Embryonic facial prominence (tissue), 1 donor: ENCODE measurements around the gene RFC3.
"Not testable (repeated sequence)": the region's sequence is repeated elsewhere in the genome, so short reads cannot be mapped to it uniquely, and the experiment has no call there.

Experiments used
- DNase-seq: peaks from one replicate; pipeline ENCODE4 v3.0.0-alpha.2; 2016; ENCODE audit errors: extremely low spot score

Gene RFC3

DNA sequence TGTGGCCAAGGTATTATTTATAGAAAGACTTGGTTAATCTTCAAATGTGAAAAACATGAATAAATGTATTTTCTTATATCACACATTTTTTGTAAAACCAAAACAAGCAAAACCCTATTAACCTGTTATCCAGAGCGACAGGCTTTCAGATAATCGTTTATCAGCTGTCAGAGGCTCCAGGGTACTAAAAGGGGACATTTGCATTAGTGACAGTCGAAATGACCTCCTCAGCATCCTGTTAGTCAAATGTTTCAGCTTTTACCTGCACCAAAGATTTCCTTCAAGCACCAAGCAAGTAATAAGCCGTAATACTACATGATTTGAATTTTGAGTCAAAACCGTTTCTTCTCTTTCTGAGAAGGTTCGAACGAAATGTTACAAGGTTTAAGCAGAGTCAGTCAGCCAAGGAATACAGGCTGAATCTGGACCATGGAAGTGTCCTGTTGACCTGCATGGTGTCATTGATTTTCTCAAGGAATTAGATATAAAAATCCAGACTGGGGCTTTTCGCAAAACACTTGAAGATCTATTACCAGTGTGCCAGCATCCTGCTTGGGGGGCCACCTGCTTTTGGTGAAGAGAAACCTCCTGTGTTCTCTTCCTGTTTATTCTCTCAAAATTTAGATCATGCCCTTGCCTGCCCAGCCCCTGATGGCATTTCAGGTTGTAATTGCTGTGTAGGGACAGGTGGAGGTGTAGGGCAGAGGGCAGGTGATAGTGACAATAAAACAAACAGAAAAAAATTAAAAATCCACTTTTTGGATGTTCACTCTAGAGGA lies 11.3 kb upstream of the RFC3 start:
- no peak for DNase-seq

DNA sequence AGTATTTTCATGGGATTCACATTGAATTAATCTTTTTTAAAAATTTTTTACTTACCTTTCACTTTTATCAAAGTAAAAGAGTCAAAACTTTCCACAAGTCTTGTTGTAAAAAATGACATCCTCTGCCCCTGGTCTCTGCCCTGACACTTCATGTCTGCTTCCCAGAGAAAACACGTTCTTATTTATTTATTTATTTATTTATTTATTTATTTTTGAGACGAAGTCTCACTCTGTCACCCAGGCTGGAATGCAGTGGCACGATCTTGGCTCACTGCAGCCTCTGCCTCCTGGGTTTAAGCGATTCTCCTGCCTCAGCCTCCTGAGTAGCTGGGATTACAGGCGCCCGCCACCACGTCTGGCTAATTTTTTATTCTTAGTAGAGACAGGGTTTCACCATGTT lies 5.1 kb upstream of the RFC3 start:
- DNase-seq = not testable (repeated sequence)

DNA sequence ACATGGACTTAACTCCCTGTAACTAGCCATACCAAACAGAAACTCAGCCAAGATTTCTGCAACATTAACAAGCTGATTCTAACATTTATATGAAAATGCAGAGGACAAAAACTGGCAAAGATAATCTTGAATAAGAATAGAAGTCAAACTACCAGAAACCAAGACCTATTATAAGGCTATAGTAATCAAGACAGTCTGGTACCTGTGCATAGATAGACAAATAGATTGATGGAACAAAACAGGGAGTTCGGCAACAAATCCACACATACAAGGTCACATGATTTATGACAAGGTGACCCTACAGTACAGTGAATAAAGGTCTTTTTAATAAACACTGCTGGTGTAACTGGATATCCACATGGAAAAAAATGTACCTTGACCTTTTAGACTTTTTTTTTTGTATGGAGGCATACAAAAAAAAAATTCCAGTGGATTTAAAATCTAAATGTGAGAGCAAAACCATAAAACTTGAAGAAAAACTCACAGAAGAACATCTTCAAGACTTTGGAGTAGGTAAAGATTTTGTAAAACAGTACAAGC lies 2.9 kb upstream of the RFC3 start:
- no peak for DNase-seq

DNA sequence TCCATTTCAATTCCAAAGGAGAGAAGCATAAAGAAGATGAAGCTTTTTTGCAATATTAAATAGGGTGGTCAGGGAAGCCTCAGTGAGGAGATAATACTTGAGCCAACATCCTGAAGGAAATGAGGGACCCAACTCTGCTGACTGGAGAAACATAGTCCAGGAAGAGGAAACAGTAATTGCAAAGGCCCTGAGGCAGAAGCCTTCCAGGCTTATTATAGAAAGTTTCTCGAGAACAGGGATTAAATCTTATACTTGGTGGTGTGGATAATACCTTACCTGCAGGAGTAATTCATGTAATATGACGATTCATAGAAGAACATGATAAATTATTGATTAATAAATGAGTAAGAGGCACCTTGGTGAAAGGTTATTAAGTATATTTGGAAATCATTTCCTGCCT lies 1.0 kb upstream of the RFC3 start:
- DNase-seq = no peak

DNA sequence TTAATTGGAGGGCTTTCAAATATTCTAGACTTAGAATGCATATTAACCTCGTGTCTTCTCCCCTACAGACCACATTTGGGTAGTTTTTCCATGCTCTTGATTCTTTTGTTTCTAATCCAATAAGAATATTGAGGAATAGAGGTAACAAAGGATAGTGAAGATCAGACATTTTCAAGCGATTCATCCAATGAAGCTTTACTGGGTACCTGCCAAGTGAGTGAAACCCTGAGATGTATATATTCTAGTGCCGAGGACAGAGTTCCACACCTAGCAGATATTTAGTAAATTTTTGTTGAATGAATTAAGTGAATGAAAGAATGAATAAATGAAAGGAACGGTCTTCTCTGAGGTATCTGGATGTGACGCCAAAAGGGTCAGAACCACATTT lies 442 bp upstream of the RFC3 start:
- DNase-seq = no peak

DNA sequence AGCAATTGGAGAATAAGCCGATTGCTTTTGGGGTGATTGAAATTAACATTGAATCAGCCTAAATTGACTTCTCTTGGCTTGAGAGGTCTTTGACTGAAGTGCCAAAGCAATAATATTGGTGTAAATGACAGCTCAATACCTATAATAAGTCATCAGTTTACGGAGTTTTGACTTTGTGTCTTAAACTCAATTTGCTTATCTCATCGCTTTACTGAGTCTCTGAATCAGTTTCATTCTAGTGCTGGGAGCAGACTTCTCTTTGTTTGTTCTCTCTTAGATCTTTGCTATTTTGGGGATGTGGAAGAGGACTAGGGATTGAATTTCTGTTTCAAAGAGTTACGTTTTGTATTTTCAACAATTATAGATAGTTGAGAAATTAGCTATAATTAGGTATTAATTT lies 7.1 kb downstream of the RFC3 start:
- DNase-seq = no peak

DNA sequence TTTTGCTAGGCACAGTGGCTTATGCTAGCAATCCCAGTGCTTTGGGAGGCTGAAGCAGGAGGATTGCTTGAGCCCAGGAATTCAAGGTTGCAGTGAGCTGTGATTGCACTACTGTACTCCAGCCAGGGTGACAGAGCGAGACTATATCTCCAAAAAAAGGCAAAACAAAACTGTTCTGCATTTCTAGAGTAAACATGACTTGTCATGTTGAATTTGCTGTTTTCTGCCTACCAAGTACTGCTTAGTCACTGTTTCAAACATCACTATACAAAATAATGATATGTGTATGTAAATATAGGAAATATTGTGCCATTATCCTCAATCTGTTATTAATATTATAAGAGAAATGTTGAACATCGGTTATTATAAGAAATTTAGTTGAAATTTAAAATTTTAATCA lies 9.2 kb downstream of the RFC3 start:
- no peak for DNase-seq

DNA sequence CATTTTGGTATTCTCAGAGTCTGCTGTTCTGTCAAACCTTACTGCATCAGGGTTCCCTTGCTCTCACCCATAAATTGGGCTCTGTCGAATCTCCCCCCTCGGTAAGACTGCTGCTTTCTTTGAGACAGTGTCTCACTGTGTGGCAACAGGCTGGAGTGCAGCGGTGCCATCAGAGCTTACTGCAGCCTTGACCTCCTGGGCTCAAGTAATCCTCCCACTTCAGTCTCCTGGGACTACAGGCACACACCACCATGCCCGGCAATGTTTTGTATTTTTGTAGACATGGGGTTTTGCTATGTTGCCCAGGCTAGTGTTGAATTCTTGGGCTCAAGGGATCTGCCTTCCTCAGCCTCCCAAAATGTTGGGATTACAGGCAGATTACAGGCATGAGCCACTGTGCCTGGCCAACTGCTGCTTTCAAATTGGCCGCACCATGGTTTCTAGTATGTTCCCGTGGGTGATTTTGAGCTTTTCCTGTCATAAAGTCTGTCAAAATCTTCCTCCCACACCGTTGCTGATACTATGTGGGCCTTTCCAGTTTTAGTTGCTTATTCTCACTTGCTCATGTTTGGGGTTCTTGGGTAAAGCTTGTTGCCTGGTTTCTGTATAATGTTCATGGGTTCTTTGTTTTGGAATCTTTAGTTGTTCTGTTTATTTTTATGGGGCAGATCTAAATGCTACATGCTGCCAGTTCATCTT lies 10.6 kb downstream of the RFC3 start:
- DNase-seq = no peak

DNA sequence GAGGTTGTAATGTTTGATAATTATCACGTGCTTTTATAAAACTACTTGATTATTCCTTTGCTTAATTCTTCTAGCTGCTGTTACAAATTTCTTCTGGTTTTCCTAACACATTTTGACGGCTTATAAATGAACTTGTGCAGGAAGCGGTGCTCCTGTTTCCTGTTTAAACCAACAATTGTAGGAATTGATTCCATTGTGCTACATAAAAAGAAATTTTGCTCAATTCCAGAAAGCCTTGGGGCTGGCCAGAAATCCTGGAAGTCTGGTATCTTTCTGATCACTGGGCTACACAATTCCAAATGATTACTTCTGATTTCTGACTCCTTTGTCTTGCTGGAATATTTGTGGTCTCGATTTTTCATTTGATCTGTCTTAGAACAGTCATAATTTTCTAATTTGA lies 14.9 kb downstream of the RFC3 start:
- no peak for DNase-seq

DNA sequence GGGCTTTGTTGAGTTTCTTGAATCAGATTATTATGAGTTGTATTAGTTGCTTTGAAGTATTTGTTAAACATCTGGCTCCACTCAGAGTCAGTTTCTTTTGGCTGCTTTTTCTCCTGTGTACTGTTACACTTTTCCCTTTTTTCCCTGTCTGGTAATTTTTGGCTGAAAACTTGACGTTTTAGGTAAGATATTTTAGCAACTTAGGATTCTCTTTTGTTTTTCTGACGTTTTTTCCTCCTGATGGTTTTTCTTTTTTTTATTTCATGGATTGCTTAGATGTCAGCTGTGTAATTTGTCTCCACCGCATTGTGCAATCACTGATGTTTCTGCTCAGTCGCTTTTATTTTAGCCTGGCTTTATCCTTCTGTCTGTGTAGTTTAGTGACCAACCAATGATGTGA lies 20.7 kb downstream of the RFC3 start:
- DNase-seq = peak; percentile 53

DNA sequence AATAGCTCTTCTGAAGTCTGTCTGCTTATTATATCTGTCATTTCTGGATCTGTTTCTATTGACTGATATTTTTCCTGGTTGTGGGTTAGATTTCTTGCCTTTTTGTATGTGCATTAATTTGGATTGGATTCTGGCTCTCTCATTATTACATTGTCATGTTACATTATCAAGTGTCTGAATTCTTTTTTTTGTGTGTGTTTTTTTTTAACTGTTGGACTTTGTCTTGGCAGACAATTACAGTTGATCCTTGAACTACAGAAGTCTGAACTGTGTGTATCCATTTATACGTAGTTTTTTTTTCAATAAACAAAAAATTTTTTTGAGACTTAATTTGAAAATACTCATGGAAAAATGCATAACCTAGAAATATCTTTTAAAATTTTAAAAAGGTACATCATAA lies 22.5 kb downstream of the RFC3 start:
- DNase-seq = no peak

DNA sequence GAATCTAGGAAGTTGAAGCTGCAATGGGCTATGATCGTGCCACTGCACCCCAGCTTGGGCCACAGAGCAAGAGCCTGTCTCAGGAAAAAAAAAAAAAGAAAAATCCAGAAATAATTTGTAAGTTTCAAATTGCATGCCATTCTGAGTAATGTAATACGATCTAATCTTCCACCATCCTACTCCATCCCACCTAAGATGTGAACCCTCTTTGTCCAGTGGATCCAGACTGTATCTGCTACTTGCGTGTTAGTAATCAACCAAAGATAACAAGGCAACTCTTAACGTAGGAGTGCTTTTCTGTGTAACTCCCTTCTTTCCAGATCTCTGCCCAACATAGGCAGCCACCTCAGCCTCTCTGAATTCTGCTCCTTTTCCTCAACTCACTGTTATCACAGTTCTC lies 24.3 kb downstream of the RFC3 start:
- no peak for DNase-seq

DNA sequence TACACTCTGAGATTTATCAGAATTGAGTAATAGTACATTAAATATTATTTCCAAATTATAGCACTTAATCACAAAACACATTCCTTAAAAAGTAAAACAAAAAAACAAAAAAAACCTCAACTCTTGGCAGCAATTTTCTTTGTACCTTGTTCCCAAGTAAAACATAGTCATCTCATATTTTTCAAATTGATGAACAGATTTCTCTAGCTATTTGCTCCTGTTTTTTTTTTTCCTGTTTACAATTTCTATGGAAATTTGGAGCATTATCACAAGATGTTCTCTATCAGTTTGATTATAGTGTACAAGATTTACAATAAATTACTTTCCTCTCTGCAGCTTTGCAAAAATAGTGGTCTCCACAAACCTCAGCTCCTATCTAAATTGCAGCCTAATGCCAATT lies 25.0 kb downstream of the RFC3 start:
- no peak for DNase-seq

DNA sequence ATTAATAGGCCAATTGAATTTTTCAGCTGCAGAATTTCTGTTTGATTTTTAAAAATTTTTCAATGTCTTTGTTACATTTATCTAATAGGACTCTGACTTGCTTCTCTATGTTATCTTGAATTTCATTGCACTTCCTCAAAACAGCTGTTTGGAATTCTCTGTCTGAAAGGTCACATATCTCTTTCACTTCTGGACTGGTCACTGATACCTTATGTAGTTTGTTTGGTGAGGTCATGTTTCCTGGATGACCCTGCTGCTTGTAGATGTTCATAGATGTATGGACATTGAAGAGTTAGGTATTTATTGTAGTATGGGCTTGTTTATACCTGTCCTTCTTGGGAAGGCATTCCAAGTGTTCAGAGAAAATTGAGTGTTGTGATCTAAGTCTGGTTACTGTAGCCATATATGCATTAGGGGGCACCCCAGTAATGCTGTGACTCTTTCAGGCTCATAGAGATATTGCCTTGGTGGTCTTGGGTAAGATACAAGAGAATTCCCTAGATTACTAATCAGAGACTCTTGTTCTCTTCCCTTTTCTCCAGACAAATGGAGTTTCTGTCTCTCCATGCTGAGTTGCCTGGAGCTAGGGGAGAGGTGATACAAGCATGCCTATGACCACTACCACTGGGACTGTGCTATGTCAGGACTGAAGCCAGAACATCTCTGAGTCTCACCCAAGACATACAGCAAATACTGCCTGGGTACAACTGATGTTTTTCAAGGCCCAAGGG lies 27.8 kb downstream of the RFC3 start:
- no peak for DNase-seq

DNA sequence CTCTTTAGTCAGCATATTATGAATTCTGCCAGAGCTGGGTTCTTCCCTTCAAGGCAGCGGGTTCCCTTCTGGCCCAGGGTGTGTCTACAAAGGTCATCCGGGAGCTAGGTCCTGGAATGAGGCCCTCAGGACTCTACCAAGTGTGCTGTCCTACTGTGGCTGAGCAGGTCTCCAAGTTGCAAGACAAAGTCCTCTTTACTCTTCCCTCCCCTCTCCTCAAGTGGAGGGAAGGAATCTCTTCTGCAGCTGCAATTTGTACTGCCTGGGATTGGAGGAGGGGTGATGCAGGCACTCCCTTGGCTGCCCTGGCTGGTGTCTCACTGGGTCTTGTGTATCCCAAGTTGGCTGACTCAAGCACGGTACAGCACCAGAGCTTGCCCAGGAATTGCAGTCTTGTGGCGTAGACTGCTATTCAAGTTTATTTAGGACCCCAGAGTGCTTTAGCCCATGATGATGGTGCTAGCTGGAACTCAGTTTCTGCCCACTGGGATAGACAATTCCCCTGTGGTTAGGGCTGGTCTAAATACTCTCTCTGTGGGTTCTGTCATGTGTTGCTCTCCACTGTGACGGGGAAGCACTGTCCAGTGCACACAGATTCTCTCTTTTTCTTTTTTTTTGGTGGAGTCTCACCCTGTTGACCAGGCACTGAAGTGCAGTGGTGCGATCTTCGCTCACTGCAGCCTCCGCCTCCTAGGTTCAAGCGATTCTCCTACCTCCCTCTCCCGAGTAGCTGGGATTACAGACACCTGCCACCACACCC lies 28.5 kb downstream of the RFC3 start:
- no peak for DNase-seq

DNA sequence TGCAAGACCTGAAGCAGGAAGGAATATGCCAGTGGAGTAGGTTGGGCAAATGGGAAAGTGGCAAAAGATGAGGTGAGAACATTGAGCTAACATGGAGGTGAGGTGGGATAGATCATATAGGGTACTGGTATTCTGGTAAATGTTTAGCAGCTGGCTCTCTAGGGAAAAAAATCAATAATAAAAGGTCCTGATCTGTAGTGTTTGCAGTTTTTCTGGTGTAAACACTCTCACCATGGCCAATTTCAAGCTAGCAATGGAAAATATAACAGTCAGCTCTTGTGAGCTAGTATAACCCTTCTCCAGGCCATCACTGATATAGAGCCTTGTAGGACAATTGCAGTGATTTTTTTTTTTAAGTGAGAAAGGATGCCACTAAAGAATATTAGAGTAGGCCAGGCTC lies 31.3 kb downstream of the RFC3 start:
- no peak for DNase-seq

DNA sequence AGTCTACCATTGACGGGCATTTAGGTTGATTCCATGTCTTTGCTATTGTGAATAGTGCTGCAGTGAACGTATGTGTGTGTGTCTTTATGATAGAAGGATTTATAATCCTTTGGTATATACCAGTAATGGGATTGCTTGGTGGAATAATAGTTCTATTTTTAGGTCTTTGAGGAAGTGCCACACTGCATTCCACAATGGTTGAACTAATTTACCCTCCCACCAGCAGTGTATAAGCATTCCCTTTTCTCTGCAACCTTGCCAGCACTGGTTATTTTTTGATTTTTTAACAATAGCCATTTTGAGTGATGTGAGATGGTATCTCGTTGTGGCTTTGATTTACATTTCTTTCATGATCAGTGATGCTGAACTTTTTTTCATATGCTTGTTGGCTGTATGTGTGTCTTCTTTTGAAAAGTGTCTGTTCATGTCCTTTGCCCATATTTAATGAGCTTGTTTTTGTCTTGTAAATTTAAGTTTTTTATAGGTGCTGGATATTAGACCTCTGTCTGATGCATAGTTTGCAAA lies 37.5 kb downstream of the RFC3 start:
- no peak for DNase-seq

DNA sequence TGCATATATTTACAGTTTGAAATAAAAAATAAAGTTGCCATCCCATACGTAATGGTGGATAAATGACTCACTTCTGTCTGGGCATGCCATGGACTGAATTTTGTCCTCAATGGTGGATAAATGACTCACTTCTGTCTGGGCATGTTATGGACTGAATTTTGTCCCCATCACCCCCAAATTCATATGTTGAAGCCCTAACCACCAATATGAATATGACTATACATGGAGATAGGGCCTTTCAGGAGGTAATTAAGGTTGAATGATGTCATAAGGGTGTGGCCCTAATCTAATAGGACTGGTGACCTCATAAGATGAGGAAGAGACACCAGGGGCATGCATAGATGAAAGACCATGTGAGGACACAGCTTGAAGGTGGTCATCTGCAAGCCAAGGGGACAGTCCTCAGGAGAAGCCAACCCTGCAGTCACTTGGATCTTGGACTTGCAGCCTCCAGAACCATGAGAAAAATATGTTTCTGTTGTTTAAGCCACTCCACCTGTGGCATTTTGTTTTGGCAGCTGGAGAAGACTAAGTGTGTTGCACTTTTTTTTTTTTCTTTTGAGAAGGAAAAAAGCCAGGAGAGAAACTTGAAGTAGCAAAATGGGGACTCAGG lies 41.8 kb downstream of the RFC3 start:
- DNase-seq = no peak

DNA sequence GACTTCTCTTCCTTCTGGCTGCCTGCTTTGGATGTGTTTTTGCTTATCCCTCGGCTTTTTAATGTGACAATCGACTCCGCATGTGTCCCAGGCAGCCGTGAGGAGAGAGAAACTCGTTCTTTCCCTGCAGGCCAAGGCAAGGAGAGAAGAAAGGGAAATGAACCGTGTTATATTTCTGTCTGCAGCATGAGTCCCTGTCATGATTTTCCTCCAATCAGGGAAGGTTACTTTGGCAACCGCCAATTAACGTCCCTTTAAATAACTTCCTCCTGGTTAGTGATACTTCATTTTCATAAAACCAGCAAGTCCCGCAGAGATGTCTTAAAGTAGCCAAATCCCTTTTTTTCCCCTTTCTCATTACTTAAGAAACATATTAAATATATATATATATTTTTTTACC lies 42.6 kb downstream of the RFC3 start:
- no peak for DNase-seq

DNA sequence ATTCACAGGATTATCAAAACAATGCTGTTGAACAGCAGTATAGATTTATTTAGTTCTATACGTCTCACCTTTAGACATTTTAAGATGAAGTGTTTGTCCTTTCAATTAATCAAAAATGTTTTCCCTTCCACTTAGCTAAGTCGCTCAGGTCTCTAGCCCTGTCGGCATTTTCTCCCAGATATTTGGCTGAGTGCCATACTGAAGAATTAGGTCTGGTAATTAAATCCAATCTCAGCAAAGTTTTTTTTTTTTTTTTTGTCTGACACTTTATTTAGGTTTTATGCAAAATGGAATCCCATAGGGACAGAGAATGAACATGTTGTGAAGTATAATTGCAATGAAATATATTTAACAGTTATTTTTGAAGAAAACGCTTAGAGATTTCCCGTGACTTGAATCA lies 44.1 kb downstream of the RFC3 start:
- DNase-seq = no peak

DNA sequence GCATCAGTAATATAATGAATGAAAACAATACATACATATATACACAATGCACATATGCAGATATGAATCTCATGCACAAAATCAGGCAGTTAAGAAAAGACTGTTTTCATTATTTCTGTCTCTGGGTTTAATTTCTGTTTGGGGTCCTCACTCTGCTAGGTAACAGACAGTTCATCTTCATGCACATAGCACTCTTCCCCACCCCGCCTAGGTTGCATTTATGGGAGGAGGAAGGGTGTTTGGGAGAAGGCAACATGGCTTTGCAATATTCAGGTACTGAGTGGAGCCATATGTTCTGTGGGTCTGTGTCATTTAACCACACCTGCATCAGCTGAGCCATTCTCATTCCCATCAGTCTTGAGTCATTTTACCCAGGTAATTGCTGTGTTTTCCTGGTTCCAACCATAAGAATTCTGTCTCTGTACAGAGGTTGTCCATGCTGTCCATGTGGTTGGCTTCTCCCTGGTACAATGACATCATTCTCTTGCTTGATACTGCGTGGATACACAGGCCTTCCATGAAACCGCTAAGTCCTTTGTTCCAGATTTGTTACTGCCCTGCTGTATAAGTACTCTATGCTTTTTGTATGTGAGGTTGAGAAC lies 45.3 kb downstream of the RFC3 start:
- DNase-seq = no peak
